ENCODE measurements around the gene ABHD1.

DNA sequence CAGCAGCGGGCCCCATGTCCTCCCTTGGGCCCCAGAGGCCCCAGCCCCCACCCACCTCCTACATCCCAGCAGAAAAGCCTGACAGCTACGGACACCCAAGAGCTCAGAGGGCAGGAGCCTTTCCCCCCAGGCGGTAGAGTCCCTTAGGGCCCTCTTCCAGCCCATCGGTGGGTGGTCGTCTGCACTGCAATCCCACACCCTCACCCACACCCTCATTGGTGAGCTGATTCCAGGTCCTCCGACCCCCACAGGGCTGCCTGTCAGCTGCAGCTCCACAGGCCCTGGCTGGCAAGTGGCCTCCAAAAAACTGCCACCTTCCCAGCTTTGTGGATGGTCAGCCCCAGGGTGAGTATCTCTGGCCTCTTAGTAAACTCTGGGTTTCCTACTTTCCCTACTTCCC lies 35.7 kb downstream of the ABHD1 start:
- TF ChIP-seq EZH2 (IDR thresholded peaks at IDR 0.05; ENCODE audit: borderline replicate concordance, low read depth, low read length, severe bottlenecking), result no peak
- TF ChIP-seq, protein P1, sequence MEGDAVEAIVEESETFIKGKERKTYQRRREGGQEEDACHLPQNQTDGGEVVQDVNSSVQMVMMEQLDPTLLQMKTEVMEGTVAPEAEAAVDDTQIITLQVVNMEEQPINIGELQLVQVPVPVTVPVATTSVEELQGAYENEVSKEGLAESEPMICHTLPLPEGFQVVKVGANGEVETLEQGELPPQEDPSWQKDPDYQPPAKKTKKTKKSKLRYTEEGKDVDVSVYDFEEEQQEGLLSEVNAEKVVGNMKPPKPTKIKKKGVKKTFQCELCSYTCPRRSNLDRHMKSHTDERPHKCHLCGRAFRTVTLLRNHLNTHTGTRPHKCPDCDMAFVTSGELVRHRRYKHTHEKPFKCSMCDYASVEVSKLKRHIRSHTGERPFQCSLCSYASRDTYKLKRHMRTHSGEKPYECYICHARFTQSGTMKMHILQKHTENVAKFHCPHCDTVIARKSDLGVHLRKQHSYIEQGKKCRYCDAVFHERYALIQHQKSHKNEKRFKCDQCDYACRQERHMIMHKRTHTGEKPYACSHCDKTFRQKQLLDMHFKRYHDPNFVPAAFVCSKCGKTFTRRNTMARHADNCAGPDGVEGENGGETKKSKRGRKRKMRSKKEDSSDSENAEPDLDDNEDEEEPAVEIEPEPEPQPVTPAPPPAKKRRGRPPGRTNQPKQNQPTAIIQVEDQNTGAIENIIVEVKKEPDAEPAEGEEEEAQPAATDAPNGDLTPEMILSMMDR (IDR thresholded peaks at IDR 0.05; ENCODE audit: extremely low read depth in 1 of 2, insufficient read depth in 1 of 2, low read depth in 1 of 2, low read length in 2 of 2), result no peak
- no peak for TF ChIP-seq POLR2A (IDR thresholded peaks at IDR 0.05; ENCODE audit: low read depth, low read length)
- TF ChIP-seq POLR2AphosphoS5 (IDR thresholded peaks at IDR 0.05; ENCODE audit: insufficient read depth, low read depth, low read length), result no peak
- TF ChIP-seq, protein P2, sequence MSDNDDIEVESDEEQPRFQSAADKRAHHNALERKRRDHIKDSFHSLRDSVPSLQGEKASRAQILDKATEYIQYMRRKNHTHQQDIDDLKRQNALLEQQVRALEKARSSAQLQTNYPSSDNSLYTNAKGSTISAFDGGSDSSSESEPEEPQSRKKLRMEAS (IDR thresholded peaks at IDR 0.05; ENCODE audit: insufficient read depth, insufficient read length), result no peak
- no peak for TF ChIP-seq MYC (IDR thresholded peaks at IDR 0.05; ENCODE audit: low read depth, low read length)
- TF ChIP-seq GATA2 (IDR thresholded peaks at IDR 0.05; ENCODE audit: insufficient read depth, insufficient read length, low read depth, low read length), result no peak
- no peak for TF ChIP-seq JUN (IDR thresholded peaks at IDR 0.05; ENCODE audit: borderline replicate concordance, insufficient read depth, insufficient read length, low read depth)
- no peak for TF ChIP-seq FOS (IDR thresholded peaks at IDR 0.05; ENCODE audit: borderline replicate concordance, insufficient read depth, low read length)

Measured in endothelial cell of umbilical vein (primary cell).